HepG2 (cell line): ENCODE measurements around the gene LPIN3. TPM values are rescaled to one million over a fixed set of nuclear protein-coding genes. Genes with fewer than 3 reads are reported as not detected.
A peak's percentile ranks its signal among the peaks of the same experiment; 100 is the strongest.

Experiments used
- ARHGAP35 ChIP-seq: sonication (generic); formaldehyde crosslinking; IDR thresholded peaks from 2 replicates; pipeline ENCODE4 v1.9.0; 2022; ENCODE audit warnings: mild to moderate bottlenecking, inconsistent platforms, moderate library complexity, missing genetic modification reagents, borderline replicate concordance
- BCLAF1 ChIP-seq: fragments of 450-650 bp; IDR thresholded peaks from 2 replicates; pipeline ENCODE4 v1.6.1; 2017; ENCODE audit warnings: mild to moderate bottlenecking
- CHCHD3 ChIP-seq: sonication (generic); formaldehyde crosslinking; IDR thresholded peaks from 2 replicates; pipeline ENCODE4 v1.8.0; 2022; ENCODE audit warnings: mild to moderate bottlenecking, missing genetic modification reagents, moderate library complexity
- FOXA3 ChIP-seq: IDR thresholded peaks from 2 replicates; pipeline ENCODE4 v1.6.1; 2016; ENCODE audit warnings: missing genetic modification reagents, missing compliant biosample characterization
- KLF16 ChIP-seq, 2 experiments: sonication (generic) in 1 of 2; formaldehyde crosslinking in 1 of 2; IDR thresholded peaks; 2 replicates each; pipeline versions ENCODE4 v1.6.1 to v1.8.0; 2016 to 2023; ENCODE audit warnings: missing genetic modification reagents in 2 of 2, missing compliant biosample characterization in 1 of 2
- MYNN ChIP-seq: sonication (generic); formaldehyde crosslinking; IDR thresholded peaks from 2 replicates; pipeline ENCODE4 v1.4.0; 2020; ENCODE audit warnings: mild to moderate bottlenecking, low read depth, missing genetic modification reagents
- POLR2G ChIP-seq: fragments of 200-400 bp; formaldehyde crosslinking; IDR thresholded peaks from 2 replicates; pipeline ENCODE4 v1.6.1; 2018; ENCODE audit warnings: mild to moderate bottlenecking, low read depth, low read length, moderate library complexity
- SNAPC5 ChIP-seq: sonication (generic); formaldehyde crosslinking; IDR thresholded peaks from 2 replicates; pipeline ENCODE4 v1.8.1; 2023; ENCODE audit warnings: mild to moderate bottlenecking, missing genetic modification reagents, borderline replicate concordance
- TCF7 ChIP-seq: sonication (generic); IDR thresholded peaks from 2 replicates; pipeline ENCODE4 v1.6.1; 2016; ENCODE audit warnings: antibody characterized with exemption, low read depth
- THAP7 ChIP-seq: sonication (generic); formaldehyde crosslinking; IDR thresholded peaks from 2 replicates; pipeline ENCODE4 v1.8.1; 2023; ENCODE audit warnings: mild to moderate bottlenecking, missing genetic modification reagents
- TOPORS ChIP-seq: sonication (generic); formaldehyde crosslinking; IDR thresholded peaks from 2 replicates; pipeline ENCODE4 v1.8.0; 2023; ENCODE audit warnings: mild to moderate bottlenecking, missing genetic modification reagents
- YY1 ChIP-seq: IDR thresholded peaks from 2 replicates; pipeline ENCODE4 v1.6.1; 2011; ENCODE audit warnings: low read length, low read depth, moderate library complexity, mild to moderate bottlenecking; ENCODE audit not compliant: insufficient read depth, insufficient replicate concordance
- ZBTB38 ChIP-seq: sonication (generic); formaldehyde crosslinking; IDR thresholded peaks from 2 replicates; pipeline ENCODE4 v1.5.1; 2020; ENCODE audit warnings: mild to moderate bottlenecking, missing genetic modification reagents
- ZFP1 ChIP-seq: IDR thresholded peaks from 2 replicates; pipeline ENCODE4 v1.6.1; 2016
- ZNF251 ChIP-seq: sonication (generic); formaldehyde crosslinking; IDR thresholded peaks from 2 replicates; pipeline ENCODE4 v1.9.0; 2021; ENCODE audit warnings: mild to moderate bottlenecking, missing genetic modification reagents
- ZNF280B ChIP-seq: sonication (generic); formaldehyde crosslinking; IDR thresholded peaks from 2 replicates; pipeline ENCODE4 v1.5.0; 2020; ENCODE audit warnings: missing genetic modification reagents, mild to moderate bottlenecking, borderline replicate concordance
- ZNF33A ChIP-seq: sonication (generic); formaldehyde crosslinking; IDR thresholded peaks from 2 replicates; pipeline ENCODE4 v1.5.1; 2020; ENCODE audit warnings: missing genetic modification reagents, mild to moderate bottlenecking, moderate library complexity, borderline replicate concordance
- ZNF34 ChIP-seq: sonication (generic); formaldehyde crosslinking; IDR thresholded peaks from 2 replicates; pipeline ENCODE4 v1.4.0; 2020; ENCODE audit warnings: mild to moderate bottlenecking, missing genetic modification reagents, borderline replicate concordance
- ZNF496 ChIP-seq: sonication (generic); formaldehyde crosslinking; IDR thresholded peaks from 2 replicates; pipeline ENCODE4 v1.8.1; 2023; ENCODE audit warnings: mild to moderate bottlenecking, moderate library complexity, missing genetic modification reagents; ENCODE audit not compliant: insufficient replicate concordance
- ZNF629 ChIP-seq: sonication (generic); formaldehyde crosslinking; conservative IDR thresholded peaks from 2 replicates; pipeline ENCODE4 v1.5.0; 2020; ENCODE audit warnings: missing genetic modification reagents
- ZNF841 ChIP-seq: sonication (generic); formaldehyde crosslinking; IDR thresholded peaks from 2 replicates; pipeline ENCODE4 v1.8.1; 2023; ENCODE audit warnings: missing genetic modification reagents, borderline replicate concordance
- ZSCAN25 ChIP-seq: sonication (generic); formaldehyde crosslinking; IDR thresholded peaks from 2 replicates; pipeline ENCODE4 v1.8.0; 2022; ENCODE audit warnings: mild to moderate bottlenecking, missing genetic modification reagents
- ZSCAN29 ChIP-seq: sonication (generic); formaldehyde crosslinking; conservative IDR thresholded peaks from 2 replicates; pipeline ENCODE4 v1.4.0; 2020; ENCODE audit warnings: mild to moderate bottlenecking, missing genetic modification reagents
- ZSCAN9 ChIP-seq: IDR thresholded peaks from 2 replicates; pipeline ENCODE4 v1.6.1; 2016; ENCODE audit warnings: borderline replicate concordance
- polyA plus RNA-seq, 8 experiments: library from polyadenylated mRNA; depleted of rRNA in 3 of 8; stranded (reverse) in 7 of 8; unstranded in 1 of 8; fragments of >200 nt; fragmentation: Illumina TruSeq in 4 of 8; extraction: Trizol in 4 of 8; gene quantifications; 2 replicates each; pipeline versions ENCODE4 v1.2.1 to v1.2.3, GENCODE V29; 2011 to 2016; ENCODE audit warnings: low read depth in 4 of 8, missing spikeins in 1 of 8, mixed read lengths in 1 of 8; ENCODE audit not compliant: insufficient read depth in 1 of 8
- total RNA-seq, 5 experiments: library from RNA; depleted of rRNA; stranded (reverse); fragments of >200 nt; fragmentation: Illumina TruSeq; extraction: Trizol; gene quantifications; 2 replicates each; pipeline ENCODE4 v1.2.3, GENCODE V29; 2016; ENCODE audit warnings: low read depth in 1 of 5

The LPIN3 gene
- total and polyA plus RNA-seq, 2 of the 13 experiments (the other 11 are each of a cell fraction or from before 2014, with no cell fraction given), result 14.2 to 28.6 TPM

GRCh38 chr20:41395667-41396664, 55.3 kb downstream of the LPIN3 start (continued):
- no peak for TF ChIP-seq BCLAF1
- TF ChIP-seq ZNF33A (CRISPR knock-in tag), result no peak
- TF ChIP-seq YY1, result no peak
- no peak for TF ChIP-seq TOPORS (CRISPR knock-in tag)
- TF ChIP-seq ZNF496 (CRISPR knock-in tag), result no peak
- TF ChIP-seq ZNF841 (CRISPR knock-in tag), result no peak
- TF ChIP-seq ZNF34, result no peak
- 0 out of 2 replicates have a peak, but pooled peaks have one; percentile 44 for TF ChIP-seq MYNN (CRISPR knock-in tag)
- peak; percentile 60; the same call in 1 of the 2 replicates for TF ChIP-seq CHCHD3 (CRISPR knock-in tag)
- 0 out of 2 replicates have a peak, but pooled peaks have one; percentile 30 for TF ChIP-seq ZSCAN9 (CRISPR knock-in tag)
- TF ChIP-seq ZNF251 (CRISPR knock-in tag), result no peak
- no peak for TF ChIP-seq ZNF629 (CRISPR knock-in tag)
- TF ChIP-seq ZNF280B, result peak; percentile 92; the same call in 1 of the 2 replicates
- TF ChIP-seq ZSCAN25 (CRISPR knock-in tag), result peak; percentile 42; the same call in 1 of the 2 replicates
- 0 out of 2 replicates have a peak, but pooled peaks have one; percentile 9 for TF ChIP-seq FOXA3 (CRISPR knock-in tag)
- TF ChIP-seq TCF7, result no peak
- TF ChIP-seq ARHGAP35 (CRISPR knock-in tag), result peak; percentile 93
- no peak for TF ChIP-seq ZSCAN29
- TF ChIP-seq THAP7, result no peak
- TF ChIP-seq KLF16 (CRISPR knock-in tag; IDR thresholded peaks at IDR 0.05), result no peak
- peak; percentile 42; the same call in 1 of the 2 replicates for TF ChIP-seq POLR2G
- 0 out of 2 replicates have a peak, but pooled peaks have one; percentile 35 for TF ChIP-seq ZFP1 (CRISPR knock-in tag)
- no peak for TF ChIP-seq SNAPC5
- TF ChIP-seq ZBTB38 (CRISPR knock-in tag), result peak; percentile 64; the same call in 1 of the 2 replicates
